Fibroblast of skin of left biceps (primary cell): ENCODE data around the gene SGCD.

Source experiments
- DNase-seq, 2 experiments: peaks; one replicate each; pipeline ENCODE4 v3.0.0-alpha.2; 2013; ENCODE audit warnings: low read depth in 2 of 2

Gene SGCD

DNA sequence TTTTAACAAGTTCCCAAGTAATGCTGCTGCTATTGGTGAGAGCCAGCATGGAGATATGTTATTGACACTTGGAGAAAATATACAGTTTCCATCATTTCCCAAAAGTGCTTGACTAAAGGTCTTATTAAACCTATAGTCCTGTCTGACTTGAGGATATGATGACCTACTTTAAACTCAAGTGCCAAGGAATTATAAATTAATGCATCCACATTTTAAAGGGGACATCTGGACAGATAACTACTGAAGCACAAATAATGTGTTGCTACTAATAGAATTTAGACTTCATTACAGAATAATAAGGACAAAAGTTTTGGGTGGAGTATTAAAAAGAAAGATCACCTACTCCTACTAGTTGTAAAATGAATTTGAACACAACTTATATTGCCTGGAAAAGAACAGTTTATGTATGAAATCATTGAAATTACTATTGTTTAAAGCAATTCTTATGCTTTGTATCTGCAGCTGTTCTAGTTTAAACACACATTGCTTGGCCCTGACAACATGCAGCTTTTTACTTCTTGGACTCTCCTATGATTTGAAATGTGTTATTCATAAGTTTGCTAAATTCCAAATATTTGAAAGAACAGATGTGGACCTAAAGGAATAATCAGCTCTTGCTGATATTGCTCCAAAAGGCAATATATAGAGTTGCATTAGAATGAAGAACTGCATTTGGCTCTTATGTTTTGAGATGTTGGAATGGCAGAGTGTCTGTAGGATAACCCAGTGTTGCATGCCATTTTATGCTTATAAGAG lies 73.4 kb downstream of the SGCD start:
- DNase-seq = peak; percentile 42 to 57

DNA sequence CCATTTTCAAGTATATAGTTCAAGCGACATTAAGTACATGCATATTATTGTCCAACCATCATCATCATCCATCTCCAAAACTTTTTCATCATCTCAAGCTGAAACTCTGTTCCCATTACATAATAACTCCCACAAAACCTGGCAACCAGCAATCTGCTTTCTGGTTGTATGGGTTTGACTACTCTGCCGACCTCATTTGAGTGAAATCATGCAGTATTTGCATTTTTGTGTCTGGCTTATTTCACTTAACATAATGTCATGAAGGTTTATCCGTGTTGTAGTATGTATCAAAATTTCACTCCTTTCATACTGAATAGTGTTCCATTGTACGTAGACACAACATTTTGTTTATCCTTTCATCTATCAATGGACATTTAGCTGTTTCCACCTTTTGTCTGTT lies 74.8 kb downstream of the SGCD start:
- no peak for DNase-seq

DNA sequence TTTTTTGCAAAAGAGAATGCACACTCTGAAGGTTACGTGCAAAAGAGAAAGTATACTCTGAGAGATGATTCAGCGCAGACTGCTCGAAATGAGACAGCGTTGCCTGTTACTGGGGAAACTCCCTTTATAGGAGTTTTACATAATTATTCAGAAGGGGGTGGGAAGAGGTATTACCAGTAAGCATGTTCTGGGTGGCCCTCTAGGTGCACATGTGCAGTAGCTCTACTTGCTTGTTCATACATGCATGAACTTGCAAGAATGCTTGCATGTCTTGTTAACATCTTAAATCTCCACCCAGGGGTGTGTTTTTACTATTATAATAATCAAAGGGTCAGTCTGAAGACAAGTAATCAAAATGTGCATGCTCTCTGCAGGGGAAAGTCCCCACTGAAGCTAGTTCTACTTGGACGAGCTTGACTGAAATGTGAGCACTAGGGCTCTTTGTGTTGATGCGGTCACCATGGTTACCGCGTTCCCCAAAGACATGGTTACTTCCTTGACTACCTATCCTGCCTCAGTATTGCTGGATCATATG lies 75.5 kb downstream of the SGCD start:
- DNase-seq = no peak

DNA sequence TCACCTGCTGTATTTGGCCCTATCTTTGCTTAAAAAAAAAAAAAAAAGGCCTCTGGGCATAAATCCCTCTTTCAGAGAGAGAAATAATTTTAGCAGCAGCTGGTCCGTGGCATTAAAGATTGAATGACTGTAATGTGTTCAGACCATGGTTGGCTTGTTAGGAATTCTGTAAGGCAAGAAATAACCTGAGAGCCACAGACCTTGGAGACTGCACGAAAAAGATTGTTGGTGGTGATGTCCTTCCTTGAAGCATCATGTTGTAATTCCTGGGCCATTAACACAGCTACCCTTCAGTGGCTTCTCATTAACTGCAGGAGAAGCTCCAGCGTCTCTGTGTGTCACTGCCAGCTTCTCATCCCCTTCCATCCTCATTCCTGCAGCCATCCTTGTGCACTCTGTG lies 79.0 kb downstream of the SGCD start:
- no peak for DNase-seq

DNA sequence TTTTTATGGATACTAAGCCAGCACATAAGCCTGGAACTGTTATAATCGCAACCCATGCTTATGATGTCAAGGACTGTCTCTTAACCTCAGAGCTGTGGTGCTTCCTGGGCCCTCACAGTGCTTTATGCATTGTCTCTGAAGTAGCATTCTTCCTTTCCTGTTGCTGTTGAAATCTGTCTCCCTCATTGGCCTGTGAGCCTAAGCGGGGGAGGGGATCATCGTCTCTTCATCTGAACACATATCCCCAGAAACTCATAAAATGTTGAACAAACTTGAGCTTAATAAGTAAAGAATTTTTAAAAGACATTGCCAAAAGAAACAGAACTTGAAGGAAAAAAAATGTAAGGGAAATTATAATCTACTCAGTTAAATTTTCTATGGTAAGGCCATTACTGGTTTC lies 80.3 kb downstream of the SGCD start:
- no peak for DNase-seq

DNA sequence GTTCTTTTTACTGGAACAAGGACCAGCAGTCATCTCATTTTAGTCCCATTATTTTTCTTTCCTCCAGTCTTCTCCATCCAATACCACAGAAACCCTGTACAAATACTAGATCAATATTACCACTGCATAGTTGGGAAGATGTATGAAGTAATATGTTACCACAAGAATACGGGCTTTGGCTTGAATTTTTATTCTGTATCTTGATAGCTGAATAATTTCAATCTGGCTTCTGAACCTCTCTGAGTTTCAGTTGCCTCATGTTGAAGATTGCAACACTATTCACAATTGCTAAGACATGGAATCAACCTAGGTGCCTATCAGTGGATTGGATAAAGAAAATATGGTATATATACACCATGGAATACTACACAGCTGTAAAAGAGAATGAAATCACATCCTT lies 82.9 kb downstream of the SGCD start:
- no peak for DNase-seq

DNA sequence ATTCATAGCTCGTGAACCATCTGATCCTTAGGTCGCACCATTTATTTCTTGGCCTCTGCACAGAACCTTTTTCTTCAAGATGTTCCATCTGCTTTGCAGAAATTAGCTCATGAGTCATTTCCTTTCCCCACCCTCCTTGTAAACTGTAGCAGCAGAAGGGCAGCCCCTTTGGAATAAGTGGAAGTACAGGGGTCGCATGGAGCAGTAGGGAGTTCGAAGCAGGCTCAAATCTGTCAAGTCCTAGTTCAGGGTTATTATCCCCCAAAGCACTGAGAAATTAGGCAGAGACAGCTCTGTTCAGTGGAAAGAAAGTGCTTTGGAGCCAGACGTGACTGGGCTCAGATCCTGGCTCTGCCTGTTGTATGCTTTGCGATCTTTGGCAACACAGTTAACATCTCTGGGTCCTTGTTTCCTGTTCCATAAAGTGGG lies 84.2 kb downstream of the SGCD start:
- peak; percentile 56 to 58 for DNase-seq

DNA sequence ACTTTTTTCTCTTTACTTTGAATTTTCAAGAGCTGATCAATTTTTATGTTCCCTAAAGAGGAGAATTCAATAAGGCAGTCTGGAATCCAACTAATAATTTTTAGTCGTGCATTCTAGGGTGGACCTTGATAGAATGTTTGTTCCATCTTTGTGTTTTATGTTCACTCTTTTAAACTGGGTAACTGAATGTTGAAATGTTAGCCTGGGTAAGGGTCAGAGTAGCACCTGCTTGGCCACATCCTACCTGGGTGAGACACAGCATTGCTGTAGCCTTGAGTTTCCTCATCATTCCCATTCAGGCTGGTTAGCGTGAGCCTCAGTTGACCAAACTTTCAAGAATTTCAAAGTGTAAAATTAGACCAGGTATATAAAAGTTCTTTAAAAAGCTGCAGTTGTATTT lies 85.0 kb downstream of the SGCD start:
- no peak for DNase-seq

DNA sequence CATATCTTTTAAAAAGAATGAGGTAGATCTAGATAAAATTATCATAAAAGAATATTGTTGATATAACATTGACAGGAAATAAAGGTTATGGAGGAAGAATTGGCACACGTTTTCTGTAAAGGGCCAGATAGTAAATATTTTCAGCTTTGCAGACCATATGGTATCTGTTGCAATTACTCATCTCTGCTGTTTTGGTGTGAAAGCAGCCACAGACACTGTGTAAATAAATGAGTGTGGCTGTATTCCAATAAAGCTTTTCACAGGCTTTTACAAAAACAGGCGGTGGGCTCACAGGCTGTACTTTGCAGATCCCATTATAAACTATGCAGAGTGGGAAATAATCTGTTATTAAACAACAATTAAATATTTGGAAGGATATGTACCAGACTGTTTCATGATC lies 87.4 kb downstream of the SGCD start:
- no peak for DNase-seq

DNA sequence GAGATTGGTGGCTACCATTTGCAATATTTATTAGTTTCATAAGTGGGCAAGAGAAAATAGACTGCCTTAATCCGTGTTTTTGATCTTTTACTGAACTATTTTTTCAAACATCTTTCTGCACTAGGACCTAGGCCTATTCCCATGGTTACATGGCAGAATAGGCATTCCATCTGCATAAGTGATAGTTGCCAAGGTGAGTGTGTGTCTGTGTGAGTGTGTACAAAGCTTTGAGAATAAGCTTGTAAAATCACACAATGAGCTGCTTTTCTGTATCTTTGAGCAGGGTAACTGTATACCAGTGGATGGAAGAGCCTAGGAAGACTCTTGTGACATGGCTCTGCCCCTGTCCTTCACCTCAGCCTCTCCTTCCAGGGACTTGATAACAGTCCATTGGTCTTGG lies 92.7 kb downstream of the SGCD start:
- DNase-seq = no peak

DNA sequence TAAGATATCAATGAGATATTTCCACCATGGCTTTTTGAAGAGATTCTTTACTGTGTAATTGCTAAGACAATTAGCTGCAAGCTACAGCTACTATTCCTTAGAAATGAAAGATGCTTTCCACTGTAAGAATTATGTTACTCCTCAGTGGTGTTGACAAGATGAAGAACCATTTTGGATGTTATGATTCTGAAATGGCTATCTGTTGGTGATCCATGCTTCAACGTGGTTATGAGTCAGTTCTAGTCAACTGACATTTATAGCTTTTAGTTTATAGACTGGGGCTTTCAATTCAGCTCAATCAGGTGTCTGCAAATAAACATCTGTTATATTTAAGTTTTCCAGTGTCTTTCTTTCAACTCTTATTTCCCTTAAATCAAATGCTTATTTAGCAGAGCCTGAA lies 93.7 kb downstream of the SGCD start:
- peak in 1 of 2 experiments; percentile 37 for DNase-seq

DNA sequence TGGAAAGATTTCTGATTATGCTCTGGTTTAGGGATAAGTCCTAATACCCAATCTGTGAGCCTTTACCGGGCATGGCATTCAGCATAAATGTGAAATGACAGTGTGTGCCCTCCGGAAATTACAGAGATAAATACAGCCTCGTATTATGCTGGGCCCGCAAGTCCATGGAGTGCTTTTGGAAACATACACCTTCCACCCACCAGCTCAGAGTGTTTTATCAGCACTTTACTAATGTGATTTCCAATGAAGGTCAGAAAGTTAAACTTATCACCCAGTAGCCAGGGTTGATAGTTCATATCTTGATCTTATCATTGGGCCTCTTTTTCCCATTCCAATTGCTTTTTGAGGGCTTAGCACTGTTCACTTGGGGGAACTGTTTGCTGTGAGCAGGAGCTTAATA lies 94.8 kb downstream of the SGCD start:
- DNase-seq = no peak

DNA sequence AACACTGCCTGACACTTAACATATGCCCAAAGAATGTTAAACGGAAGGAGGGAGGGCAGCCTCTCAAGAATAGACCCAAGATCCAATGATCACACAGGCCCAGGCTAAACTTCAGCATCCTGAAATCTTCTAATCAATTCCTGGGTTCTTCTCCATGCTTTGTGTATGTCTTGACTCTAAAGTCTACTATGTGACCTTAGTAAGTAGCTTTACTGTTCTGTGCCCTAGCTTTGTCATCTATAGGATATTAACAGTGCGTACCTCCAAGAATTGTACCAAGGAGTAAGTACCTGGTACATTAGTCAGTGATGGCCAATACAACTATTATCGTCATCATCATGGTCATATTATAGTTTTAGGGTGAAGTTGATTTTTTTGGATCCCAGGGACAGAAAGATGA lies 96.6 kb downstream of the SGCD start:
- no peak for DNase-seq

DNA sequence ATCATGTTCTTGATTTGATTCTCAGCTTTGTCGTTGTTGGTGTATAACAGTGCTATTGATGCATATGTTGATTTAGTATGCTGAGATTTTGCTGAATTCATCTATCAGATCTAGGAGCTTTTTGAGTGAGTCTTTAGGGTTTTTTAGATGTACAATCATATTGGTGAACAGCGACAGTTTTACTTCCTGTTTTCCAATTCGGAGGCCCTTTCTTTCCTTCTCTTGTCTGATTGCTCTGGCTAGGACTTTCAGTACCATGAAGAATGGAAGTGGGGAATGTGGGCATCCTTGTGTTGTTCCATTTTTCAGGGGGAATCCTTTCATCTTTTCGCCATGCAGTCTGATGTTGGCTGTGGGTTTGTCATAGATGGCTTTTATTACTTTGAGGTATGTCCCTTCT lies 100.4 kb downstream of the SGCD start:
- DNase-seq = no peak

DNA sequence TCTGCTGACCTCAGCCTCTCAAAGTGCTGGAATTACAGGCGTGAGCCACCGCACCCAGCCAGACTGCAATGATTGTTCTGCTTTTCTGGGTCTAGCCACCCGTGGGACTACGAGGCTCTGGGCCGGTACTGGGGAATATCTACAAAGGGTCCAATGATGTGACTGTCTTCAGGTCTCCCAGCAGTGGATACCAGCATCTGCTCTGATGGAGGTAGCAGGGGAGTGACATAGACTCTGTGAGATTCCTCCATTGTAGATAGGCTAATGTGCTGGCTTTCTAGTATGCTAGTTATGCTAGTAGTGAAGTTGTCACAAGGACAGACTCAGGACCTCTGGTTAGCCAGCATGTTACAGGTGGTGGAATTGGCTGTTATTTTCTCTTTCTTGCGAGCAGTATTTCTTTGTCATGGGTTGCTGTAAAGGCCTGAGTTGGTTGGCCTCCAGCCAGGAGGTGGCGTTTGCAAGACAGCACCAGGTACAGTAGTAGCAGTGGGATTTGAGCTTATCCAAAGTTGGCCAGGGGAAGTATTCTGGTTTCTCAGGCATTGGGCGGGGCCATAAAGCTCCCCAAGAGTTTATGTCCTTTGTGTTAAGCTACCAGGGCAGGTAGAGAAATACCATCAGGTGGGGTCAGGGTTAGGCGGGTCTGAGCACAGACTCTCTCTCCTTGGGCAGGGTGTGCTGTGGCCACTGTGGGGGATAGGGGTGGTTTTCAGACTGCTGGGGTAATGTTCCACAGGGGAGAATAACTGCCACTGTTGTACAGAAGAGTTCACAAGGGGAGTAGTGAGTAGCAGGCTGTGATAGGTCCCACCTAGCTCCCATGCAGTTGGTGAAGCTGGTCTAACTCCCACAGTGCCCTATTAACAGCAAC lies 105.2 kb downstream of the SGCD start:
- no peak for DNase-seq

DNA sequence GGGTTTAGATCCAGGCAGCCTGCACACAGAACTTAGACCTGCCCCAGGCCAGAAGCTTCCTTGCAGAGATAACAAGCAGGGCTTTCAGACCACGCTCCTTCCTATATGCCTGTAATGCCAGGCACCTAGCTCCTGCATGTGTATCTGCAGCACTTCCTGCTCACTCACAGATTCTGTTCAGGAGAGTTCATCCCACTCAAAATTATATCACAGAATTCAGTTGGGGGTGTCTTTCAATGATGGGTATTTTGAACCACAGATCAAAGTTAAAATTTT lies 105.8 kb downstream of the SGCD start:
- no peak for DNase-seq

DNA sequence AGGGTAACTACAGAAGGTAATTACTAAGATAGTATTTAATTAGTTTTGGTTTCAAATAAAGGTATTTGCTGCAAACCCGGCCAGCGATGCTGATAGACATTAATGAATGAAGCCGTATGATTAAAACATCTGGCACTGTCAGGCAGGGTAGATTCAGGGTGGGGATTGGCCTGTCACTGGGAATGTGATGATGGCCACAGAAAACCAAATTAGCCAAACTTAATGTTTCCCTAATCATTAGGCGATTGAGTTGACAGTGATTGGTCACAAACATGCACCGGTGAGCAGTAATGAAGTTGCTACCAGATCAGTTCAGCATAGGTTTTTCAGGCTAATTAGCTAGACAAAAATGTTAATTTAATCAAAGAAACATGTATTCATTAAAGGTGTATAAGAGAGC lies 107.5 kb downstream of the SGCD start:
- DNase-seq = no peak

DNA sequence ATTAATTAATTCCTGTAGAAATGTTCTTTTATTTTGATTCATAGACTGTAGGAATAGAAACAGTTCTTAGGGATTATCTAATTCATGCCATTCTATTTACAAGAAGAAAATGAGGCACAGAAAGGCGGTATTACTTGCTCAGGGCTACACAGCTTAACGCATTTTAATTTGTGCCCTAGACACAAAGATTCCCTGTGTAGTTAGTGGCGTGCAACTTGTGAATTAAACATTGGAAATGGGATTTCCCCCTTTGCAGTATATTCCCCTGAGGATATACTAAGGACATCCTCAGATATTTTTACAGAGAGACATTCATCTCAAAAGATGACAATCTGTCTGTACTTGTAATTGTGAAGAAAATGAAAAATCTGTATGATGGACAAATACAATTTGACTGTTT lies 108.1 kb downstream of the SGCD start:
- no peak for DNase-seq

DNA sequence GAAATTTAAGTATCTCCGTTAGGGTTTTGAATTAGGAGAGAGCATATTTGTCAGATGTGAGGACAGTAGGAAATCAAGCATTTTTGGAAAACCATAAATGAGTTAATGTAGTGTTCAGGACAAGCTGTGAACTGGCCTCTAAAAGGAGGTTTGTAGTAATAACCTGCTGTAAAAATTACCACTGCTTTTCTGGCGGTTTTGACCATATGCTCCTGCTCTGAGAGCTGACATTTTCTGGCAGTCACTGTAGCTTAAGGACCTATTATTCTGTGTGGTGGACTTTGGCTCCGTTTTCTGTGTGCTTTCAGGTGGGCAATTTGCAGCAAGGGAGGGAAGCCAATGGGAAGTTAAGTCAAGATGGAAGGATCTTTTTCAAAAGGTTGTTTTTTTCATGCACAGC lies 111.1 kb downstream of the SGCD start:
- no peak for DNase-seq

DNA sequence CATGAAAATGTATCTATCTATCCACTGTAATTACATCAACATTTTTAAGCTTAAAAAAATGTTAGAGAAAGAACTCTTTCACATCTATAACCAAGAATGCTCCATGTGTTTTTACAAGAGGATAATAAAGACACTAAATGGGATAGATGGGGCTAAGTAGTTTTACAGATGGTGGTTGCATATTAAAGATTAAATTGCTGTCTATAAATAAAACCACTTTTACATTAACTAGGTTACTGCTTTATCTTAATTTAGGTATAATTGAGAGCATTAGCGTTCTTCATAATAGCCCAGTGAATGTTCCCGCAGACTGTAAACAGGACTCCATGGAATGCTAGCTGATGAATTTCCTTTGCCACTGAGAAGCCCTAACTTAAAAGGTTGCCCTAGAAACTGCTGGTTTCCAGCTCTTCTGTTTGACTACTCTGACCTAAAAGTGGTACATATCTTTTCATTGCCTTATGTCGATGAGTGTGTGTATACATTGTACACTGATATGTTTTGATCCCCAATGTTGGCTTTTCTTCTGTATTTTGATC lies 117.9 kb downstream of the SGCD start:
- no peak for DNase-seq

DNA sequence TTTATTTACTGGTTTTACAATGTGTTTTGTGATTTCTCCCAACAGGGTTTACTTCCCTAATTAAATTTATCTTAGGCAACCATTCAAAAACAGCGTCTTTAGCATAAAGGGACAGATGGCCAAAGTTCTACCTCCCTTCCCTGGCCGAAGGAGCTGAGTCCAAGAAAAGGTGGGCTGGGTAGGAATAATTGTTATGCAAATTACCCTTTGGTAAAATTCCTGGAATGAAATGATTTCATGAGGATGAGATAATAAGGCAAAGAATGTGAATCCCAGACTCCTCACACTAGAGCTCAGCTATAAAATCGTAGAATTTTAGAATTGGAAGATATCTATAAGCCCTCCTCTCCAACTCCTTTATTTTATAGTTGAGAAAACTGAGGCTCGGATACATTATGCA lies 119.6 kb downstream of the SGCD start:
- no peak for DNase-seq

DNA sequence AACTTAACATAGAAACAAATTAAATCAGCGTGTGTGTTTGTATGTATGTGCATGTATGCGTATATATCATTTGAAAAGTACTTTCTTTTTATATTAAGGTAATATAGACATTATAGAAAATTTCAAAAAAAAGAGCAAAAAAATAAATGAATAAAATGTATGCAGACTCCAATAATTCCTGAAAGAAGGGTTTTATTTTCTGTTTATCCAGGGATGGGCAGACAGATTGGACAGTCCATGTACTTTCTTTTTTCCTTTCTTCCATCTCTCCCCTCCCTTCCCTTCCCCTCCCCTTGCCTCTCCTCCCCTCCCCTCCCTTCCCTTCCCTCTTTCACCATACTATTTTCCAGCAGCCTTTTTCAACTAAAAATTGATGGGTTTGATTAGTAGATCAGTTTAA lies 123.8 kb downstream of the SGCD start:
- DNase-seq = no peak

DNA sequence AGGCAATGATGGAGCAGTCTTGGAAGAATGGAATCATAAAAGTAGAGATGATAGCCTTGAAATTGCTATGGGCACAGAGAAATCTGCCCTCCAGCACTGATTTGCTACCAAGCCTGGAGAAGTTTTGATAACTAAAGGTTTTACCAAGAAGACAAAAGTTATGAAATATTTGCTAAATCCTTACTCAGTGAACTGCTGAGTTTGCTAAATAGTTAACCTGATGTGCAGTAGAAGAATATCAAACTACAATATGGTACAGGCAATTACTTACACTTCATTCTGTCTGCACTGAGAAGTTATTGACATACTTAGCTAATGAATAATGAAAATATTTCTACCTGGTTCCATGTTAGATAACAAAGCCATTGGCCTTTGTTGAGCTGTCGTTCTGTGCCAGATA lies 124.5 kb downstream of the SGCD start:
- no peak for DNase-seq
